NCI-H187 (cell line): ENCODE results near the gene LZIC.
A peak's percentile ranks its signal among the peaks of the same experiment; 100 is the strongest.

Experiments used
- DNase-seq, 2 experiments: peaks; one replicate each; lab custom pipeline; 2025; lab: John Stamatoyannopoulos, UW

LZIC gene

DNA sequence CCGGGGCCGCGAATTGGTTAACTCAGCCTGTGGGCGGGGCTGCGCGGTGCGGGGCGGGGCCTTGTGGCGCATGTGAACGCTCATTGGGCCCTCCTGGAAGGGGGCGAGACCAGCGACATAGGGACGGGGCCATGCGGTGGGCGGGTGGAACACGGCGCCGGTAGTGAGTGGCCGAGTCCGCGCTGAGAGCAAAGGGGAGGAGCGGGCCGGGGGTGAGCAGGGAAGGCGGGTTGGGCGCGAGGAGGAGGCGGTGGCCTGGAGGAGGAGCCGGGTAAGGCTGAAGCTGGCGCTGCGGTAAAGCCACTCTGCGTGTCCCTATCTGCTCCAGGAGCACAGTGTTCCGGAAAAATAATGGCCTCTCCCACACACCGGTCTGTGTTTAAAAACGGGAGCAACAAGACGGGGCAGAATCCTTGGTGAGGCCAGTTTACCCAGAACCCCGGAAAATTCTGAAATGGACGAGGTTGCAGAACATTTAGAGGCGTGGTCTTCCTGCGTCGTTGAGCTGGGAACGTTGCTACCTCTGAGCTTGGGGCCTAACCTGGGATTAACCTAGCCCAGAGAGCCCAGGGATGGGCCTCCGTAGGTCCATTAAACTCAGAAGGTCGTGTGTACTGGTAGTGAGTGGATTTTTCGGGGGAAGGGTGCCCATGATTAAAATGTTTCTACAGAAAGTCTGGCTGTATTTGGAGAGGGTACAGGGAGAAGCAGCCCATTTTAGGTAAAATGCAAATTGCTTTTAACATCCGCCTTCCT lies 32.6 kb downstream of the LZIC start:
- peak; percentile 94 to 98 for DNase-seq

- DNase-seq = no peak
These were observed 33.1 kb downstream of the LZIC start, which contains the start of gene CTNNBIP1 for GRCh38 chr1:9910076-9910422. Gene CTNNBIP1 (minus strand): TSS chr1:9910269. CDS start chr1:9872064, 38,205 bp downstream.

- DNase-seq = no peak
These were observed 33.8 kb downstream of the LZIC start for GRCh38 chr1:9909234-9910046.

GRCh38 chr1:9908871-9909233 lies 34.3 kb downstream of the LZIC start:
- no peak for DNase-seq

- DNase-seq = no peak
These were observed 35.8 kb downstream of the LZIC start for GRCh38 chr1:9907441-9907840.

DNA sequence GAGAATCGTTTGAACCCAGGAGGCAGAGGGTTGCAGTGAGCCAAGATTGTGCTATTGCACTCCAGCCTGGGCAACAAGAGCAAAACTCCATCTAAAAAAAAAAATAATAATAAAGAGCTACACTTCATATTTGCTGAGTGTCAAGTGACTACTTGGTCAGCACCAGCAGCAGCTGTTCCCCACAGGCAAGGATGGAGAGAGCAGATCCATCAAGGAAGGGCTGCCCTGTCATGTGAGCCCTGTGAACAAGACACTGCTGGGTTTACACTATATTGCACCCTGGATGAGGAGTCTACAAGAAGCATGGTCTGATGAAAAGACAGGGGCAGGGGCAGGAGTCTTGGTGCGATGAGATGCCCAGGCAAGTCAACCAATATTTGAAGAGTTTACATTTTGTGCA lies 36.7 kb downstream of the LZIC start:
- DNase-seq = no peak

- no peak for DNase-seq
These were observed 38.2 kb downstream of the LZIC start for GRCh38 chr1:9905010-9905409.

GRCh38 chr1:9904596-9904995 lies 38.6 kb downstream of the LZIC start:
- no peak for DNase-seq

DNA sequence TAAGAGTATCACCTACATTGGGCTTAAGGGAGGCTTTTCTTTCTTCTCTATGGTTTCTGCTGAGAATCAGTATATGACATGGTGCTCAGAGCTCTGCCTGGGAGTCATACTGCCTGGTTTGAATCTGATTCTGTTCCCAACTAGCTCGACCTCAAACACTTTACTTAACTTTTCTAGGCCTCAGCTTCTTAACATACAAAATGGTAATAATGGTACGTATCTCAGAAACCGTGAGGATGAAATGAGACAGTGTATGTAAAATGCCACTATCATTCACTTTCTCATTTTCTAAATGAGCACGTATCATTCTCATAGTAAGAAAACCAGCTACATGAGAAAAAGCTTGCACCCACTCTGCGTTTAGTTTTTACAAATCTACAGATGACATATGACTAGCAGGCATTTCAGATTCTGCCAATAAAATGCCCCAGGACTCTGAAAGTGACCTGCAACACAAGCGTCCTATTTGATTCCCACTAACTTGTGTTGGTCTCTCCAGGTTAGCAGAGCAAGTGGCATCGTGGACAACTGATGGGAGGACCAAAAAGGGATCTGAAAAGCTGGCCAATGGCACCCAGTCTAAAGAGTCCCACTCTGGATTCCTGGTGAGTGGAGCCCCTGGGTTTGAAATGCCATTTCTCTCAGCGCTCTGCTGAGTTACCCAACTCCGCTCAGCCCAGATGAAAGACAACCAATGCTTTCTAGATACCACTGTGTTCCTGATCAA lies 39.2 kb downstream of the LZIC start:
- DNase-seq = no peak

DNA sequence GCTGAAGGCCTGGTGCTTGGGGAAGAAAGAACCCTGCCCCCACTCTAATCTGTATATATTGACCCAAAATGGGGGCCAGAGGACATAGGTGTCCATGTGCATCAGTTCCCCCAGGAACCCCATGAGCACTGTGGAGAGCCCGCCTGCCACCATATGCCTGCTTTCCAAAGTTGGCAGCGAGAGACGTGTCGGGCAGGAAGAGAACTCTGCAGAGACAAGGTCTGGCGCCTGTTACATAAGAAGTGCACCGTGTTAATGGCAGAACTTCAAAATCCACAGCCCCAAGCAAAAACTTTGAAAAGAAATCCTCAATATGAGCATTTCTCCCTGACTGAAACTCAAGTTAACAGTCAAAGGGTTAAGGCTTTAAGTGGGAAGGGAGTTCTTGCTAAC lies 41.1 kb downstream of the LZIC start:
- DNase-seq = no peak

DNA sequence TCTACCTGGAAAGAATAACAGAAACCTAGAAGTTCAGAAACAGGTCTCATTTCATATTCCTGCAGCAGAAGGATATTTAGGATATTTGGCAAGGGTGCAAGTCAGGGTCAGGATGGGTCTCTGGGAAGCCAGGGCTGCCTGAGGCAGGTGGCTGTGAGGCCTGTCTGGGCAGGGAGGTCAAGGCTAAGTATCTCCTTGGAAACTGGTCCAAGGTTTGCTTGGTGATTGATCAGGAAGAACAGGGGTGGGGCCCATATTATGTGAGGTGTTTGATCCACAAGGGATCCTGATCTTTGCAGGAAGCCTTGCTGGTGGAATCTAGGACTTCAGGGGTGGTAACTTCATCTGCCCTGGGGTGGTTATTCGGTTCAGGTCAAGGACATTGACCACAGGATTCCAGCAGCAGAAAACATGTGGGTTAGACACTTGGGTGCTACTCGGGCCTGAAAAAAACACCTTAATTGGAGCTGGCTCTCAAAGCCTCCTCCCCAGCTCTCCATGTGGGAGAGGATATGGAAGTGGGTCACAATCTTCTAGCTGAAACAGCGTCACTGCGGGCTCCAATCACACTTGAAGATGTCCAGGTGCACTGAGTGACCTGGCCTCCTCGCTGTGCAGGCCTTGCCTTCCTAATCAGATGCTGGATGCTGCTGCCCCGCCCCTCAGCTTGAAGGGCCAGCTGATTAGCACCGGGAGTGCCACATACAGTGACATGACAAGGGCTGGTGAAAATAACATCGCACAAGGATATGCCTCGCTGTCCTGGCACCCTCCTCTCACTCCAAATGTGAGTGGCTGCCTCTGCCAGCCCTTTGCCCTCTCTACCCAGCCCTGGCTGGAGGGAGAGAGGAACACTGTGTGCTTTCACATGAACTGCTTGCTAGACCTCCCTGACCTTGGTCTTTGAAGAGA lies 41.8 kb downstream of the LZIC start:
- DNase-seq = no peak

GRCh38 chr1:9900142-9901043 lies 42.8 kb downstream of the LZIC start:
- DNase-seq = peak; percentile 74 to 85

DNA sequence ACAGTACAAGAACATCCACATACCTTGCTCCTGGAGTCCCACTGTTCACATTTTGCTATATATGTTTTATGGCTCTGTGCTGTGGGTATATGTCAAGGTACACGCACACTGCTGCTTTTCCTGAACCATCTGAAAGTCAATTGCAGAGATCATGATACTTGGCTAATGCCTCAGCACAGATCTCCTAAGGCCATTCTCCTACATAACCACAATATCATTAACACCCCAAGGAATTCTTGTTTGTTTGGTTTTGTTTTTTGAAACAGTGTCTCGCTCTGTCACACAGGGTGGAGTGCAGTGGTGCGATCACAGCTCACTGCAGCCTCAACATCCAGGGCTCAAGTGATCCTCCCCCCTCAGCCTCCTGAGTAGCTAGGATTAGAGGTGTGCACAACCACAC lies 49.1 kb downstream of the LZIC start:
- DNase-seq = no peak

- DNase-seq = no peak
These were observed 50.3 kb downstream of the LZIC start for GRCh38 chr1:9892563-9893528.

DNA sequence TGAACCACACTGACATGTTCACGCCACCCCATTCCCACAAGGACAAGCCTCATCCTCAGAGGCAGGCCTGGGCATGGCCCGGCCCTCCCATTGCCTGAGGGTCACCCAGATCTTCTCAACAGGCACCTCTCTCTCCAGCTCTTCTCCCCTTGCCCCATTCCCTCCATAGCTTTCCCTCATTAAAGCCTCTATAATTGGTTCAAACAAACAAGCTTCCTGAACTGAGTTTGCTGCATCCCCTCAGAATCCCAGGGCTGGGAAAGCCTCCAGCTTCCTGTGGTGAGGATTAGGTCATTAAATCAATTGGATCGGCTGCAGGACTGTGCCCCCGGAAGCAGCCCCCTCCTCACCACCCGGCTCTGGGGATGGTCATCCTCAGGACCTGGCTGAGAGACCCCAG lies 52.0 kb downstream of the LZIC start:
- DNase-seq = no peak

- DNase-seq = no peak
These were observed 52.9 kb downstream of the LZIC start for GRCh38 chr1:9890224-9890731.

DNA sequence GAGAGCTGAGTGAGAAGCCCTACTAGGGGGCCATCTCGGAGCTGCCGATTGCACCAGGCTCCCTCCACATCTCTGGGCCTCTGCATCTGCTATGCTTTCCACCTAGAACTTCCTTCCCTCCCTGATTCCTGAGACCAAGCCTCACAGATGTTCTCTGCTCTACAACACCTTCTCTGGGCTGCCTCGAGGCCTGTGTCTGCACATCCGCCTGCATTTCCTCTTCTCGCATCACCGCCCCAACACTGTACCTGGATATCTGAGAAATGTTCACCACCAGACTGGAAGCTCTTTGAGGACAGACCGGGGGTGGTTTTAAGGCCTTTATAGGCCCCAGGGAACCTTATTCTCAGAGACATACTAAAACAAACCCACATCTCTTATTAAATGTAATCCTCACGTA lies 53.8 kb downstream of the LZIC start:
- no peak for DNase-seq

GRCh38 chr1:9888886-9889285 lies 54.3 kb downstream of the LZIC start:
- DNase-seq = no peak

DNA sequence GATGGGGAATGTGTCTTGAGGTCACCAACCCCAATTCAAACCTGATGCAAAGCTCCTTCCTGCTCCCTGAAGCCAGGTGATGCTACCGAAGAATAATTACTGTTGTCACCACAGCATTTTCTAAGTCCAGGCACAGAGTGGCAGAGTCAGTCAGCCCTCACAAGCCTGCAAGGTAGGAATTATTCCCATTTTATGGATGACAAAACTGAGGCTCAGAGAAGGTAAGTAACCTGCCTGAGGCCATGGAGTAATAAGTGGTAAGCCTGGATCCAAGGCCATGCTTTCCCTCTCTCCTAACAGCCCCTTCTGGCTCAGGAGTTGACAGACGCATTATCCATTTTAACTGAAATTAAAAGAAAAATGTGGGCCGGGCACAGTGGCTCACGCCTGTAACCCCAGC lies 56.1 kb downstream of the LZIC start:
- DNase-seq = no peak
